Stimulated activated CD4-positive, alpha-beta T cell treated with anti-CD3 and anti-CD28 coated beads, Interleukin-15, amount 100 ng/mL, for 24 hours (primary cell): Measurements from ENCODE around the gene IRF7.

Source experiments
- DNase-seq: peaks from one replicate; pipeline ENCODE4 v3.0.0-alpha.2; 2020

IRF7 gene

DNA sequence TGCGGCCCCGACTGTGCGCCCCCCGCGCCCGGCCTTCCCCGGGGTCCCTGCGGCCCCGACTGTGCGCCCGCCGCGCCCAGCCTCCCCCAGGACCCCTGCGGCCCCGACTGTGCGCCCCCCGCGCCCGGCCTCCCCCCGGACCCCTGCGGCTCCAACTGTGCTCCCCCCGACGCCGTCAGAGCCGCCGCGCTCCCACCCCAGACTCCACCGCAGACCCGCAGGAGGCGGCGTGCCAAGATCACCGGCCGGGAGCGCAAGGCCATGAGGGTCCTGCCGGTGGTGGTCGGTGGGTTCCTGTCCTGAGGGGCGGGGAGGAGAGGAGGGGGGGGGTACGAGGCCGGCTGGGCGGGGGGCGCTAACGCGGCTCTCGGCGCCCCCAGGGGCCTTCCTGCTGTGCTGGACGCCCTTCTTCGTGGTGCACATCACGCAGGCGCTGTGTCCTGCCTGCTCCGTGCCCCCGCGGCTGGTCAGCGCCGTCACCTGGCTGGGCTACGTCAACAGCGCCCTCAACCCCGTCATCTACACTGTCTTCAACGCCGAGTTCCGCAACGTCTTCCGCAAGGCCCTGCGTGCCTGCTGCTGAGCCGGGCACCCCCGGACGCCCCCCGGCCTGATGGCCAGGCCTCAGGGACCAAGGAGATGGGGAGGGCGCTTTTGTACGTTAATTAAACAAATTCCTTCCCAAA, 24.4 kb upstream of the IRF7 start:
- no peak for DNase-seq

DNA sequence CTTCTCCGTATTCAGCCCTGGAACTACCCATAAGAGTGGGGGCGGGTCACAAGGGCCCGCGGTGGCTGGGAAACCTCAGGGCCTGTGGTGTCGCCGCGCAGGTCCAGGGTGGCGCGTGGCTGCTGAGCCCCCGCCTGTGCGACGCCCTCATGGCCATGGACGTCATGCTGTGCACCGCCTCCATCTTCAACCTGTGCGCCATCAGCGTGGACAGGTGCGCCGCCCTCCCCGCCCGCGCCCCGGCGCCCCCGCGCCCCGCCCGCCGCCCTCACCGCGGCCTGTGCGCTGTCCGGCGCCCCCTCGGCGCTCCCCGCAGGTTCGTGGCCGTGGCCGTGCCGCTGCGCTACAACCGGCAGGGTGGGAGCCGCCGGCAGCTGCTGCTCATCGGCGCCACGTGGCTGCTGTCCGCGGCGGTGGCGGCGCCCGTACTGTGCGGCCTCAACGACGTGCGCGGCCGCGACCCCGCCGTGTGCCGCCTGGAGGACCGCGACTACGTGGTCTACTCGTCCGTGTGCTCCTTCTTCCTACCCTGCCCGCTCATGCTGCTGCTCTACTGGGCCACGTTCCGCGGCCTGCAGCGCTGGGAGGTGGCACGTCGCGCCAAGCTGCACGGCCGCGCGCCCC, 23.7 kb upstream of the IRF7 start:
- DNase-seq, result no peak

DNA sequence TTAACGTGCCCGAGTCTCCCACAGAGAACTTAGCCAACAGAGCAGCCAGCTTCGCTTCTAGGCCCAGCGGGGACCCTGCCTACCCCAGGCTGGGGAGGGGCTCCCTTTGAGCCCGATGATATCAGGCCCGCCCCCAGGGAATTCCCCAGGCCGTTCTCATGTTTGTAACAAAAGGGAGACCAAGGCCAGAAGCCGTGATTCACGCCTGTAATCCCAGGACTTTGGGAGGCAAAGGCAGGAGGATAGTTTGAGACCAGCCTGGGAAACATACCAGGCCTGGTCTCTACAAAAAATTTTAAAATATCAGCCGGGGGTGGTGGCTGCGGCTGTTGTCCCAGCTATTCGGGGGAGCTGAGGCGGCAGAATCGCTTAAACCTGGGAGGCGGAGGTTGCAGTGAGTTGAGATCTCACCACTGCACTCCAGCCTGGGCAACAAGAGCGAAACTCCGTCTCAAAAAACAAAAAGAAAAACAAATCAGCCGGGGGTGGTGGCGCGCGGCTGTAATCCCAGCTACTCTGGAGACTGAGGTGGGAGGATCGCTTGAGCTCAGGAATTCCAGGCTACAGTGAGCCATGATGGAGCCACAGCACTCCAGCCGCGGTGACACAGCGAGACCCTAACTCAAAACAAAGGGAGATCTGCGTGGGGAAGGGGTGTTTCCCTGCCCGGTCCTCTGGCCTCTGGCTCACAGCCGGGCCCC, 23.0 kb upstream of the IRF7 start:
- DNase-seq, result no peak

DNA sequence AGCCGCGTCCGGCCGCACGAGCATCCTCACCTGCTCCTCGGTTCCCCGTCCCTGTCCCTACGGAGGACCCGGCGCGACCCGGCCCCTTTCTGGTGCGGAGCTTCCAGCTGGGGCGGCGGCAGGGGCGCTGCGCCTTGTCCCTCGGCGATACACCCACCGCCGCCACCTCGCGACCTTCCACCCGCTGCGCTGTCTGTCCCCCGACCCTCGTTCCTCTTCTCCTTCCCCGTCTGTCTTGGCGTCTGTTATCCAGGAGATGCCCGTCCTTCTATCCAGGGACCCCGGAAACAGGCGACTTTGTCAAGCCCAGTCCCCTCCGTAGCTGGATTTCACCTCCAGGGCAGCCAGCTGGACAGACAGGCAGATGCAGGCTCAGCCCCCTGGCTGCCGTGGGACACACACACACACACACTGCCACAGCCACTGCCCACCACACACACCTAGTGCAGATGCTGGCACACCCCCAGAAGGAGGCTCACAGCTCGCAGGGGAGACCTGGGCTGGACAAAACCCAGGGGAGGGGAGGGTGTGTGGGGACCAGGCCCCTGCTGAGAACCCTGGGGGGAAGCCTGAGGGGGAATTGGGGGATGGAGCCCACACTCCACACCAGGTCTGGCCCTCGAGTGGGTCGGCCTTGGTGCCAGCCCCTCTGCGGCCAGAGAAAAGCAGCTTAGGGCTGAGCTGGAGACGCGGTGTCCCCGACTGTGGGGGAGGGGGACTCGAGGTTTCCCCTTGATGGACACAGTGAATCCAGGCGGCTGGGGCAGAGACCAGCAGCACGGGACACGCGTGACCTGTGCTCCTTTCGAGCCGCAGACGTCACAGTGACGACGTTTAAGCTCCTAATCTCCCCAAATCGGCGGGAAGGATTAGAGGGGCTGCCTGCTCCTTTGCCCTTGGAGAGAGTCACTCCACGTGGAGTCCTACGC, 22.1 kb upstream of the IRF7 start:
- DNase-seq, result no peak

DNA sequence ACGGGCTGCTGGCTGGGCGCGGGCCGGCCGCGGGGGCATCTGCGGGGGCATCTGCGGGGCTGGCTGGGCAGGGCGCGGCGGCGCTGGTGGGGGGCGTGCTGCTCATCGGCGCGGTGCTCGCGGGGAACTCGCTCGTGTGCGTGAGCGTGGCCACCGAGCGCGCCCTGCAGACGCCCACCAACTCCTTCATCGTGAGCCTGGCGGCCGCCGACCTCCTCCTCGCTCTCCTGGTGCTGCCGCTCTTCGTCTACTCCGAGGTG, 21.5 kb upstream of the IRF7 start:
- no peak for DNase-seq

DNA sequence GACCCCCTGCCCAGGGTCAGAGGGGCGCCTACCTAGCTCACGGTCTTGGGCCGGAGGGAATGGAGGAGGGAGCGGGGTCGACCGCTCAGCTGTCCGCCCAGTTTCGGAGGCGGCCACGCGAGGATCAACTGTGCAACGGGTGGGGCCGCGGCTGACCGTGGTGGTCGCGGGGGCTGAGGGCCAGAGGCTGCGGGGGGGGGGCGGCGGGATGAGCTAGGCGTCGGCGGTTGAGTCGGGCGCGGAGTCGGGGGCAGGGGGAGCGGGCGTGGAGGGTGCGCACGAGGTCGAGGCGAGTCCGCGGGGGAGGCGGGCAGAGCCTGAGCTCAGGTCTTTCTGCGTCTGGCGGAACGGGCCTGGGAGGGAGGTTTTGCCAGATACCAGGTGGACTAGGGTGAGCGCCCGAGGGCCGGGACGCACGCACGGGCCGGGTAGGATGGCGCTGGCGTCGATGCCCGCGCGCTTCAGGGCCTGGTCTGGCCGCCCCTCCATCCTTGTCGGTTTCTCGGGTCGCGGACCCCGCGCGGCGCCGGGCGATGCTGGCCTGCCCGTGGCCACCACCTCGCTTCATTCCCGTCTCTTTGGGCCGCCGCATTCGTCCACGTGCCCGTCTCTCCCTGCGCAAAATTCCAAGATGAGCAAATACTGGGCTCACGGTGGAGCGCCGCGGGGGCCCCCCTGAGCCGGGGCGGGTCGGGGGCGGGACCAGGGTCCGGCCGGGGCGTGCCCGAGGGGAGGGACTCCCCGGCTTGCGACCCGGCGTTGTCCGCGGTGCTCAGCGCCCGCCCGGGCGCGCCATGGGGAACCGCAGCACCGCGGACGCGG, 21.0 kb upstream of the IRF7 start, which contains the start of gene DRD4:
TSS of gene DRD4 (plus strand) at position 759 of the 822 bp plus-strand sequence. CDS start at position 795, 36 bp downstream.
- DNase-seq, result no peak

DNA sequence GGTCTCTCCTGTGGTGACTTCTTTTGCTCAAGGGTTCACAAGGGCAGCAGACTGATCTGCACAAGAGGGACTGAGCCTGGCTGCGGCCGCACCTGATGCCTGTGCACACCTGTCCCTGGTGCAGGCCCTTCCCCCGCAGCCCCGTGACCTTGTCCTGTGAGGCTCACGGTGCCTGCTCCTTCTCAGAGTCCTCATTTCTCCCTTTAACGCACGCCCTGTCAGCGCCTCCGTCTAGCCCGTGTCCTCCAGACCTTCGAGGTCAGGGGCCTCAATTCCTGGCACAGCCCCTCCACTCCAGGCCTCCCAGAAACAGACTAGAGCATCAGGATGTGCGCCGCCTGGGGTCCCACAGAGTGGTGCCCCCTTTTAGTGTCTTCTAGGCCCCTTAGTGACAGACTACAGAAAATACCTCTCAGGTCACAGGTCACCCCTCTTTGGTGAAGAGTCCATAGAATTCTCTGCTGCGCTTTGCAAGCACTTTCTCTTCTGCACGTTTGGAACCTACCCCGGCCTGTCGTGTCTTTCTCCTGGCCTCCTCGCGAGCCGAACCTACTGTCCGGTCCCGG, 20.3 kb upstream of the IRF7 start:
- DNase-seq, result no peak

DNA sequence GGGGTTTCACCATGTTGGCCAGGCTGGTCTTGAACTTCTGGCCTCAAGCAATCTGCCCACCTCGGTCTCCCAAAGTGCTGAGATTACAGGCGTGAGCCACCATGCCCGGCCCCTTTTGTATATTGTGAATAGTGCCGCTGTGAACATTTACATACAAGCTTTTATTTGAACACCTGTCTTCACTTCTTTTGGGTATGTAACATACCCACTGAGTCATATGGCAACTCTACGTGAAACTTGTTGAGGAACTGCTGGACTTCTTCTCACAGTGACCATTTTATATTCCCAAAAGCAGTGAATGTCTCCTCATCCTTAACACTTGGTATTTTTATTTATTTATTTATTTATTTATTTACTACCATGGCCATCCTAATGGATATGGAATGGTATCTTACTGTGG, 15.1 kb upstream of the IRF7 start:
- DNase-seq, result no peak

DNA sequence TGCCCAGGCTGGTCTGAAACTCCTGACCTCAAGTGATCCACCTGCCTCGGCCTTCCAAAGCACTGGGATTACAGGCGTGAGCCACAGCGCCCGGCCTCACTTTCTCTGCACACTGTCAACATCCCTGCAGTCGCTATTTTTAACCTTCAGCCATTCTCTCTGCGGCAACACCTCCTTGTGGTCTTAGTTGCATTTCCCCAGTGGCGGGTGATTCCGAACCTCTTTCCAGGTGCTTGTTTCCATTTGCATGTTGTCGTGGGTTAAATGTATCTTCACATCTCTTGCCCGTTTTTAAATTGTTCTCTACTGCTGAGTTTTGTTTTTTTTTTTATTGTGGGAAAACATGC, 13.5 kb upstream of the IRF7 start:
- DNase-seq, result no peak

DNA sequence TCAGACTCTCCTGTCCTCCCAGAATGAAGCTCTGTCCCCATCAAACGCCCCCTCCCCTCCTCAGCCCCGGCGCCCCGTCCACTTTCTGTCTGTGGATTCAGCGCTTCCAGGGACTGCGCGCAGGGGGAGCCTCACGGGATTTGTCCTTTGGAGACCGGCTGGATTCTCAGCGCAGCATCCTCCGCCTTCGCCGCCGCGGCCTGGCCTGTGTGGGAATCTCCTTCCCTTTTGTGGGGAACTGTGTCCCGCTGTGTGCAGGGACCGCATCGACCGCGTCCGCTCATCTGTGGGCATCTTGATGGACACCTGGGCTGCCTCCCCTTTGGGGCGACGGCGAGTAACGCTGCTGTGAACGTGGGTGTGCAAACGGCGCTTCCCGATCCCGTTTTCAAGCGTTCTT, 12.3 kb upstream of the IRF7 start:
- no peak for DNase-seq

DNA sequence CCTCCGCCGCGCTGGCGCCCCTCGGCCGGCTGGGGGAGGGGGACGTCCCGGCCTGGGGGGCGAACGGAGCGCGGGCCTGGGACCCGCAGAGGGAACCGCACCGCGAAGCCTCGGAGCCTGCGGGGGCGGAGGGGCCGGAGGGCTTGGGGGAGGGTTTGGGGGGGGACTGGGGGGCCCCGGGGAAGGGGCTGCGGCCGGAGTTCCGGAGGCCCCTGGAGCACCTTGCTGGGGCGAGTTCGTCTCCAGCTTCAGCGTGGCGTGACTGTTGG, 11.5 kb upstream of the IRF7 start:
- no peak for DNase-seq

DNA sequence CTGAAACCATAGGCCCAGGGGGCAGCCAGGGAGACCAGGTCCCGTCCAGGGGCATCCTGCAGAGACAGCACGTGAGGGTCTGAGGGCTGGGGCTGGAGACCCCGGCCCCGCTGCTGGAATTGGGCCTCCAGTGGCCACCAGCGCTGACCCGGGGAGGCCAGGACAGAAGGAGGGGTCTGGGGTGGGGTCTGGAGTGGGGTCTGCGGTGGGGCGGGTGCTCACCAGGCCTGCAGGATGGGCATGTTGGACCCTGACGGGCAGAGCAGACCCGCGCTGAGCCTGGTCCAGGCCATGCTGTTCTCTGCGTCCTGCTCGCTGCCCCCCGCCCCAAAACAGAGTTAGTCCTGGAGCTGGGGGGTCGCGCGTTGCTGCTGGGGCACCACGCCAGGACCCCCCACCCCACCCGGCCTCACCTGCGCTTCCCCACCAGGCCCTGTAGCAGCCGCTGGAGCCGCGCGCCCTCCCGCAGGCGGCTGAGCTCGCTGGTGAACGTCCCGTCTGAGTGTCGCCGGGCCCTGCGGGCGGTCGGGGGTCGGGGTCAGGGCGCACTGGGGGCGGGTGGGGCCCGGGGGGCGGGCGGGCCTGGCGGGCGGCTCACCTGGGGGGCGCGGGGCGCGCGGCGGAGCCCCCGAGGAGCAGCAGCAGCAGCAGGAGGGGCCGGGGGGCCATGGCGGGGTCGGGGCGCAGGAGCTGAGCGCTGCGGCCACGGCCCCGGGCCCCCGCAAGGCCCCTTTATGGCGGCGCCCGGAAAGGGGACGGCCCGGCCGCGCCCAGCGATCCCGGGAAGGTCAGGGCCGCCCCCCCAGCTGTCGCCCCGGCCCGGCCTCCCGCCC, 10.9 kb upstream of the IRF7 start, which contains the start of gene SCT:
TSS of gene SCT (minus strand) at position 707 of the 833 bp plus-strand sequence. CDS start at position 669, 38 bp downstream.
- DNase-seq, result no peak

DNA sequence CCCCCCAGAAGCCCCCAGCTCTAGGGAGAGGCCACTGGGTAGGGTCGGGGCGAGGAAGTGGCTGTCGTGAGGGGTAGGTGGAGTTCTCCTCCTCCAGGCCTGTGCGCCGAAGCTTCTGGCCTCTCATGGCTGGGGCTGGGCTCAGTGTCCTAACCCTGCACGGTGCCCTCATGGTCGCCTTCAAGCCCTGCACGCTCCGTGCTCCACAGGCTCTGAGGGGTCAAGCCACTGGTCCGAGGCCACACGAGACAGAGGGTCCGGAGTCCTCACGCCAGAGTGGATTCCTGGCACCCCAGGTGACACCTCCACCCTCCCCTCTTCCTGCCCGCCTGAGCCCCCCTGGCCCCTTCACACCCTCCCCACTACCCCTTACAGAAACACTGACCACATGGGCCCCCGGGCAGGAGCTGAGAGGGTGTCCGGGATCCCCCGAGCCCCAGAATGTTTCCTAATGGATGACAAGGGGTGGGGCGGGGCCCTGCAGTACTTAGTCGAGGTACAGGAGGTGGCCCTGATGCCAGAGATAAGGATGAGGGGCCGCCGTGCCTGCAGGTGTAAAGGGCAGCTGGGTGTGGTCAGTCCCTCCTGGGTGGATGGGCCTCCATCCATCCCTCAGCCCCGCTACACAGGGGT, 10.0 kb upstream of the IRF7 start:
- DNase-seq, result no peak

DNA sequence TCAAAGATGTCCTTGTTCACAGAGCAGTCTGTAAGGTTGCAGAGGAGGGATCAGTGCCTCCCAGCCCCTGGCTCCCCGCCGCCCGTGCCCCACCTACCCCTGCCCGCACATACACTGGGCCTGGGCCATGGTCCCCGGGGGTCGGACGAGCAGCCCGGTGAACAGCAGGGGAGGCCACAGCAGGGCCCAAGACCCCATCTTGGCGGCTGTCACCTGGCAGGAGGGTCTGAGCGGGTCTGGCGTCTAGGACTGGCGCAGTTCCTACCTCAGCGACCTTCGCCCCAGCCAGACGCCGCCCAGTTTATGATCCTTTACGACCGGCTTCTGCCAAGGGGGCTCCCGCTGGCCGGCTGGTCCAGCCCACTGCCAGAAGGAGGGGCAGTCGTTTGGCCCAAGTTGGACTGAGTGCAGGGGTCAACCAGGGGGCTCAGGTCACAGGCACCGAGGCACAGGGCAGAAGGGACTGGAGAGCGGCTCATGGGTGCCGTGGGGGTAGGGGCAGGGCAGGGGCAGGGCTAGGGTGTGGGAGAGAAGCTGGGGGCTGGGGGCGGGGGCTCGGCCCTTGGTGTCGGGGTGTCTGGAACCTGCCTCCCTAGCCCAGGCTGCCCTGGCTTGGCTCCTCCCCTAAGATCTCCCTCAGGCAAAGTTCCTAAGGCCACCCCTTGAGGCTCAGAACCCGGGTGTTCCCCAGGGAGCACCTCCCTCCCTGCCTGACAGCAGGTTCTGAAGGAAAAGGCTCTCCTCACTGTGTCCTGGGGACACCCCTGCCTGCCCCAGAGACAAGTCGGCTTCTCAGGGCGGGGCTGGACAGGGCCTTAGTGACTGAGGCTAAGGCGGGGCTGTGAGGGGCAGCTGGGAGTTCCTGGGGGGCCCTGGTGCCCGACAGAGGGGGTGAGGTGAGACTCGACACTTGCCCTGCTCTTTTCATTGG, 9.2 kb upstream of the IRF7 start, which contains the start of gene CDHR5:
TSS of gene CDHR5 (minus strand) at position 251 of the 931 bp plus-strand sequence. CDS start at position 198, 53 bp downstream.
- DNase-seq, result no peak

DNA sequence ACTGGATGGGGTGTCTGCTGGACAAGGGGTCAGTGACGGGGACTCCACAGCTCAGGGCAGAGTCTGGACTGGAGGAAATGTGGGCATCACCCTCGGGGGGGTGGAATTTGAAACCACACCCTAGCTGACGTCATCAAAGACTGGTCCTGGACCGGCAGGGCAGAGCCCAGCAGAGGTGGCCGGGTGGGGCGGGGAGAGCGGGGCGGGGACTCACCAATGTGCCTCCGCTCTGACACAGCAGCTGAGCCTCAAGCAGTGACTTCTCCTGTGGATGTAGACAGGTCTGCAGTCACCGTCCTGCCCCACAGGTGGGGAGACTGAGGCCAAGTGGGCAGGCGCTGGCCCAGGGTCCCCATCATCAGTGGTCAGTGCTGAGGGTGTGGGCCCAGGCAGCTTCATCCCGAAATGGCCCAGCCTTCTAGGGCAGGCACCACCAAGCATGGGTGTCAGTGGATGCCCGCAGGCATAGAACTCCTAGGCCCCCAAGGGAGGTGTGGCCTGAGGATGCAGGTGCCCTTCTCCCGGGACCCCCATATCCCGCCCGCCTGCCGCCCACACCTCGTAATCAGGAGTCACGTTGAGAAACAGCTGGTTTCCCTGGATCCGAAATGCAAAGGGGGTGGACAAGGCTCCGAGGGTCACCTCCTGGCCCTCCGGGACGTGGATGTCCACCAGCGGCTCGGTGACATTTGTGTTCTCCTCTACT, 8.4 kb upstream of the IRF7 start:
- no peak for DNase-seq

DNA sequence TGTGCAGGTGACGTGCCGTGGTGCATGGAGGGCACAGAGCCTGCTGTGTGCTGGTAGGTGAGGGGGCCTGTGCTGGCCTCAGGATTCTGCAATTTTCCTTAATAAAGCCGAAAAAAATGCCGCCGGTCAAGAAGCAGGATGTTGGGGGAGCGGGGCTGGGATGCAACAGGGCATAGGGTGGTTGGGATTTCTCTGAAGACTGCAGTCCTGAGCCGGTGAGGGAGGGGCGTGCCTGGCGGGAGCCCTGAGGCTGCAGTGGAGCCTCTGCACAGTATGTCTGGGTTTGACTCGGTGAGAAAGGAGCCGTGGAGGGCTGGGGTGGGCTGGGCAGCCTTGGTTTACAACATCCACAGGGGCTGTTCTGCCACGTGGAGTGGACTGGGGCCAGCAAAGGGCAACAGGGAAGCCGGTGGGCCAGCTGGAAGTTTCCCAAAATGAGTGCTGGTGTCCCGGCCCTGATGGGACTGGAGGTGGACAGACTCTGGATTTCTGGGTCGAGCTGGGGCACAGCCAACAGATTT, 7.7 kb upstream of the IRF7 start:
- DNase-seq, result no peak

DNA sequence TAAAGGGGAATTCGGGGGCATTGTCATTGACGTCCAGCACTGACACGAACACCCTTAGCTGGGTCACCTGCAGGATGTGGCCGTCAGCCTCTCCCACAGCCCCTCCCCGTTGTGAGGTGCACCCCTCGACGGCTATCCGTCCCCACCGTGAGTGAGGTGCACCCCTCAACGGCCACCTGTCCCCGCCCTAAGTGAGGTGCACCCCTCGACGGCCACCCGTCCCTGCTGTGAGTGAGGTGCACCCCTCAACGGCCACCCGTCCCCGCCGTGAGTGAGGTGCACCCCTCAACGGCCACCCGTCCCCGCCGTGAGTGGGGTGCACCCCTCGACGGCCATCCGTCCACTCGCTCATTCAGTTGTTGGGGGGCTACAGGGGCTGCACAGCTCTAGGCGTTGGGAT, 6.1 kb upstream of the IRF7 start:
- no peak for DNase-seq

DNA sequence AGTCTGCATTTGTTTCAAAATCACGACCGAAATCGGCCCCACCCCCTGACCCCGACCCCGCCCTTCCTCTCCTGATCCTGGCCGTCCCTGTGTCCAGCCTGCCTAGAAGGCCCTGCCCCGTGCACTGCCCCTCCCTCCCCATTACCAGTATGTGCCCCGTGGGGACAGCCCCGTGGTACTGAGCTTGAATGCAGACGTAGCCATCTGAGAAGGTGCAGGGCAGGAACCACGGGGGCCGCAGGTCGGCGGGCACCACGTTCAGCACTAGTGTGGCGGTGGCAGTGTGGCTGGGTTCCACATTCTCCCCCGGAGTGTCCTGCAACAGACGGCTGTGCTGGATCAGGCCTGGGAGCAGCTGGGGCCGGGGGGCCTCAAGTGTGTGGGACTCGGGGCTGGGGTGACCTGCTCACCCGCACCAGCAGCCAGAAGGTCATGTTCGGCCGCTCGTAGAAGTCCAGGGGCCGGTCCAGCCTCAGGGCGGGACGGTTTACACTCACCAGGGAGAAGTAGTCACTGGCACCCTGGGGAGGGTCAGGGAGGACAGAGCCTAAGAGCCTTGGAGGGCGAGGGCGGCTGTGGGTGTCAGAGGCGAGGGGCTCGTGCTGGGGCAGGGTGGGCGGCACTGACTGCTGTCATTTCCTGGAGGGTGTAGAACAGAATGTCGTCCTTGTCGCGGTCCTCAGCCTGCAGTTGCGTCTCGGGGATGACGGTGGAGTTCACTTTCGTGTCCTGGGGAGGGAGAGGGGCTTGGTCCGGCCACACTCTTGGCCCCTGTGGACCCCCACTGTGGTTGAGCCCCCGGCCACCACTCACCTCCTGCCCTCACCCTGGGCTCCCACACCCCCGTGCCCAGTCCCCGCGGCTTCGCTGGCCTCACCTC, 5.4 kb upstream of the IRF7 start:
- no peak for DNase-seq
